Common myeloid progenitor, CD34-positive (primary cell): ENCODE measurements around the gene LZTFL1. TPM values are rescaled to one million over a fixed set of nuclear protein-coding genes. Genes with fewer than 3 reads are reported as not detected.
A peak's percentile ranks its signal among the peaks of the same experiment; 100 is the strongest.

Source experiments
- CTCF ChIA-PET: fragments of 350-600 bp; sonication (Branson Sonifier 250); formaldehyde crosslinking; loops from one replicate; lab custom pipeline; 2021; ENCODE audit warnings: antibody characterized with exemption; lab: Charles Lee
- POLR2A ChIA-PET: fragments of 350-600 bp; sonication (Branson Sonifier 250); formaldehyde crosslinking; loops from one replicate; lab custom pipeline; 2021; ENCODE audit warnings: antibody characterized with exemption; lab: Charles Lee
- DNase-seq, 3 donors: peaks; one replicate each; pipeline versions ENCODE4 v3.0.0 to v3.0.0-alpha.2; 2013
- H3K27ac ChIP-seq, 2 experiments: 1 replicate in 1 of 2; 2 replicates in 1 of 2; pipeline ENCODE4 v1.7.0; 2013; ENCODE audit warnings: inconsistent platforms in 2 of 2, low read length in 2 of 2, mild to moderate bottlenecking in 2 of 2, low read depth in 1 of 2, moderate library complexity in 1 of 2; ENCODE audit not compliant: severe bottlenecking in 2 of 2, insufficient read depth in 1 of 2, poor library complexity in 1 of 2
- H3K27me3 ChIP-seq, 5 experiments: replicated peaks in 2 of 5; 1 replicate in 3 of 5; 2 replicates in 2 of 5; pipeline versions ENCODE4 v1.6.1 to v1.7.0; 2013; ENCODE audit warnings: low read length in 4 of 5, mild to moderate bottlenecking in 2 of 5, moderate library complexity in 2 of 5, inconsistent platforms in 1 of 5; ENCODE audit not compliant: insufficient read depth in 5 of 5, control insufficient read depth in 4 of 5
- H3K36me3 ChIP-seq, 4 experiments: 1 replicate in 2 of 4; 2 replicates in 2 of 4; pipeline versions ENCODE4 v1.6.1 to v1.7.0; 2013; ENCODE audit warnings: low read length in 3 of 4, control low read depth in 1 of 4, mild to moderate bottlenecking in 1 of 4; ENCODE audit not compliant: control insufficient read depth in 4 of 4, insufficient read depth in 4 of 4
- H3K4me1 ChIP-seq, 4 experiments: 1 replicate in 3 of 4; 2 replicates in 1 of 4; pipeline versions ENCODE4 v1.6.1 to v1.7.1; 2013; ENCODE audit warnings: low read length in 3 of 4, mild to moderate bottlenecking in 3 of 4, control low read depth in 1 of 4, inconsistent platforms in 1 of 4, moderate library complexity in 1 of 4; ENCODE audit not compliant: control insufficient read depth in 4 of 4, insufficient read depth in 4 of 4; ENCODE audit errors: control extremely low read depth in 1 of 4
- H3K4me3 ChIP-seq, 7 experiments: 1 replicate in 4 of 7; 2 replicates in 3 of 7; pipeline versions ENCODE4 v1.5.1 to v1.7.0; 2013; ENCODE audit warnings: mild to moderate bottlenecking in 7 of 7, low read length in 6 of 7, moderate library complexity in 6 of 7, inconsistent platforms in 2 of 7, low read depth in 2 of 7, control low read depth in 1 of 7; ENCODE audit not compliant: insufficient read depth in 4 of 7, control insufficient read depth in 1 of 7; ENCODE audit errors: extremely low read depth in 1 of 7
- H3K9me3 ChIP-seq, 5 experiments: 1 replicate in 4 of 5; 2 replicates in 1 of 5; pipeline versions ENCODE4 v1.6.1 to v1.7.1; 2013; ENCODE audit warnings: low read length in 4 of 5, mild to moderate bottlenecking in 2 of 5, inconsistent platforms in 1 of 5, low read depth in 1 of 5, moderate library complexity in 1 of 5; ENCODE audit not compliant: control insufficient read depth in 4 of 5, insufficient read depth in 2 of 5; ENCODE audit errors: control extremely low read depth in 1 of 5
- WGBS: methylation state at CpG from one replicate; pipeline ENCODE4 v1.1.5; 2013; ENCODE audit not compliant: insufficient coverage; 5-methylcytosine and 5-hydroxymethylcytosine counted together
- polyA plus RNA-seq: library from polyadenylated mRNA; unstranded; fragments of 120-200 nt; gene quantifications from one replicate; pipeline ENCODE4 v1.2.1, GENCODE V29; 2013

Gene LZTFL1
- polyA plus RNA-seq: 47.0 TPM

GRCh38 chr3:45841757-45842491 is at the start of gene LZTFL1:
Gene LZTFL1 (minus strand): TSS chr3:45842119. CDS start chr3:45841991, 128 bp downstream.
- peak within 1 kb of the TSS; percentile 89 to 97 for H3K27ac ChIP-seq
- WGBS: 3% methylated on average over 41 of the region's 49 CpGs
- H3K4me1 ChIP-seq: peaks cover 6 to 15% (median 15%) of the 10 kb centered on the region in 4 experiments
- peaks cover 0 to 12% (median 0%) of the 10 kb centered on the region in 4 experiments for H3K36me3 ChIP-seq
- DNase-seq: peak; percentile 98 to 99 (median 99)
- CTCF ChIA-PET: interaction anchor here (1.0 to 2.2 kb wide), 7 partner anchors 7 to 88 kb away, joined by 3 to 10 read pairs (median 4); no protein-coding TSS in a partner anchor
- peaks cover 0 to 2% (median 0%) of the 10 kb centered on the region in 5 experiments for H3K27me3 ChIP-seq
- POLR2A ChIA-PET: interaction anchor here (0.6 to 1.7 kb wide), 5 partner anchors 26 to 111 kb away, joined by 3 to 5 read pairs (median 5); no protein-coding TSS in a partner anchor
- H3K4me3 ChIP-seq: peak within 1 kb of the TSS; percentile 46 to 89 (median 87)
- no peaks in the 10 kb centered on the region for H3K9me3 ChIP-seq

- H3K4me1 ChIP-seq: peaks cover 18 to 41% (median 30%) of the 10 kb centered on the region in 4 experiments
- H3K9me3 ChIP-seq: no peaks in the 10 kb centered on the region
- POLR2A ChIA-PET: no interaction called here
- H3K27ac ChIP-seq: no peak overlapping the region
- CTCF ChIA-PET: interaction anchor here (0.7 to 1.0 kb wide), 2 partner anchors 39 to 49 kb away, joined by 3 read pairs; no protein-coding TSS in a partner anchor
- no peak overlapping the region for H3K4me3 ChIP-seq
- H3K36me3 ChIP-seq: no peaks in the 10 kb centered on the region
- no CpG with 5 or more reads among the region's 3 CpGs for WGBS
- DNase-seq: peak in 2 of 3 donors; percentile 63
- H3K27me3 ChIP-seq: no peaks in the 10 kb centered on the region
These were observed 48.5 kb upstream of the LZTFL1 start for GRCh38 chr3:45890405-45890804.

- peak in 2 of 3 donors; percentile 42 to 58 for DNase-seq
- H3K4me3 ChIP-seq: no peak overlapping the region
- no peaks in the 10 kb centered on the region for H3K27me3 ChIP-seq
- 33% methylated on average over 2 of the region's 4 CpGs for WGBS
- H3K36me3 ChIP-seq: no peaks in the 10 kb centered on the region
- H3K27ac ChIP-seq: no peak overlapping the region
- H3K9me3 ChIP-seq: no peaks in the 10 kb centered on the region
- POLR2A ChIA-PET: no interaction called here
- CTCF ChIA-PET: interaction anchor here (0.6 to 1.5 kb wide), 4 partner anchors 9 to 63 kb away, joined by 3 to 6 read pairs (median 4); no protein-coding TSS in a partner anchor
- H3K4me1 ChIP-seq: peaks cover 18 to 33% (median 23%) of the 10 kb centered on the region in 4 experiments
These were observed 47.4 kb upstream of the LZTFL1 start for GRCh38 chr3:45889337-45889736.

- Histone ChIP-seq H3K27me3 (no peaks in the 10 kb centered on the region), H3K9me3 (no peaks in the 10 kb centered on the region), H3K4me3 (no peak overlapping the region), H3K27ac (no peak overlapping the region), H3K36me3 (no peaks in the 10 kb centered on the region), H3K4me1 (peaks cover 11 to 21% (median 14%) of the 10 kb centered on the region in 4 experiments)
- ChIA-PET POLR2A (no interaction called here), CTCF (interaction anchor here (1.4 to 1.5 kb wide), 2 partner anchors 13 to 47 kb away, joined by 4 to 6 read pairs; no protein-coding TSS in a partner anchor)
- WGBS: 95% methylated on average over 7 of the region's 7 CpGs
- DNase-seq: no peak
These were observed 46.0 kb upstream of the LZTFL1 start for GRCh38 chr3:45887759-45888511.

GRCh38 chr3:45887285-45887684 is 45.4 kb upstream of the LZTFL1 start:
- H3K4me3 ChIP-seq: no peak overlapping the region
- WGBS: 100% methylated on average over 2 of the region's 4 CpGs

GRCh38 chr3:45885979-45886705 is 44.2 kb upstream of the LZTFL1 start, which contains the start of gene CCR9:
Gene CCR9 (plus strand): TSS chr3:45886543. CDS start chr3:45894934, 8,391 bp downstream.
- ChIA-PET POLR2A (no interaction called here), CTCF (no interaction called here)
- no peaks in the 10 kb centered on the region for H3K27me3 ChIP-seq
- no peaks in the 10 kb centered on the region for H3K9me3 ChIP-seq
- H3K27ac ChIP-seq: no peak within 1 kb of the TSS
- no peaks in the 10 kb centered on the region for H3K36me3 ChIP-seq
- H3K4me1 ChIP-seq: peaks cover 8 to 21% (median 14%) of the 10 kb centered on the region in 4 experiments
- no peak within 1 kb of the TSS for H3K4me3 ChIP-seq
- WGBS: 96% methylated on average over 9 of the region's 9 CpGs
- no peak for DNase-seq

More at GRCh38 chr3:45887285-45887684, 45.4 kb upstream of the LZTFL1 start:
- no peak overlapping the region for H3K27ac ChIP-seq
- H3K4me1 ChIP-seq: peaks cover 8 to 15% (median 11%) of the 10 kb centered on the region in 4 experiments
- no peaks in the 10 kb centered on the region for H3K9me3 ChIP-seq
- POLR2A ChIA-PET: no interaction called here
- CTCF ChIA-PET: no interaction called here
- H3K36me3 ChIP-seq: no peaks in the 10 kb centered on the region
- no peak for DNase-seq
- H3K27me3 ChIP-seq: no peaks in the 10 kb centered on the region
